ENCODE measurements around the gene C1QL4.

Gene C1QL4

DNA sequence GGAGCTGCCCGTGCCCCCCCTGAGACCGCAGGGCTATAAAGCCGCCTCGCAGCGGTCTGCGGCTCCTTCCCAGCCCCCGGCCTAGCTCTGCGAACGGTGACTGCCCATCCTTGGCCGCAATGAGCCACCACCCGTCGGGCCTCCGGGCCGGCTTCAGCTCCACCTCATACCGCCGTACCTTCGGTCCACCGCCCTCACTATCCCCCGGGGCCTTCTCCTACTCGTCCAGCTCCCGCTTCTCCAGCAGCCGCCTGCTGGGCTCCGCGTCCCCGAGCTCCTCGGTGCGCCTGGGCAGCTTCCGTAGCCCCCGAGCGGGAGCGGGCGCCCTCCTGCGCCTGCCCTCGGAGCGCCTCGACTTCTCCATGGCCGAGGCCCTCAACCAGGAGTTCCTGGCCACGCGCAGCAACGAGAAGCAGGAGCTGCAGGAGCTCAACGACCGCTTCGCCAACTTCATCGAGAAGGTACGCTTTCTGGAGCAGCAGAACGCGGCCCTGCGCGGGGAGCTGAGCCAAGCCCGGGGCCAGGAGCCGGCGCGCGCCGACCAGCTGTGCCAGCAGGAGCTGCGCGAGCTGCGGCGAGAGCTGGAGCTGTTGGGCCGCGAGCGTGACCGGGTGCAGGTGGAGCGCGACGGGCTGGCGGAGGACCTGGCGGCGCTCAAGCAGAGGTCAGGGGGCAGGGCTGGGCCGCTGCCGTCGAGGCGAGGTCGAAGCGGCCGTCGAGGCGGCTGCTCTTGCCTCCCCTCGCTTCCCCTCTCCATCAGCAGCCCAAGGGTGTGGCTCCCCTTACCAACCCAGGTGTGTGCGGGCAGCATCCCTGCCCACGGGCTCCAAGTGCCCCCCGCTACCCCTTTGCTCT is 41.7 kb downstream of the C1QL4 start, which contains the start of gene PRPH:
Gene PRPH, plus strand, starts transcription at position 66 of the 855 bp plus-strand sequence. Its CDS starts 54 bp downstream, at position 120.
- H3K9me2 ChIP-seq (replicated peaks; ENCODE audit: control insufficient read depth, low read length), result no peaks in the 10 kb centered on the region
- no peak within 1 kb of the TSS for H3K4me3 ChIP-seq (ENCODE audit: low read length)
- no peak within 1 kb of the TSS for H3K4me2 ChIP-seq (ENCODE audit: low read length)
- no peak within 1 kb of the TSS for H3K27ac ChIP-seq (ENCODE audit: low read depth, low read length)
- peaks cover 40% of the 10 kb centered on the region for H3K27me3 ChIP-seq (ENCODE audit: control insufficient read depth, low read length)
- H4K20me1 ChIP-seq (ENCODE audit: control insufficient read depth, insufficient read depth, low read depth, low read length), result no peaks in the 10 kb centered on the region
- H3K4me1 ChIP-seq (ENCODE audit: control insufficient read depth, low read length), result peaks cover 17% of the 10 kb centered on the region
- TF ChIP-seq, protein P1, sequence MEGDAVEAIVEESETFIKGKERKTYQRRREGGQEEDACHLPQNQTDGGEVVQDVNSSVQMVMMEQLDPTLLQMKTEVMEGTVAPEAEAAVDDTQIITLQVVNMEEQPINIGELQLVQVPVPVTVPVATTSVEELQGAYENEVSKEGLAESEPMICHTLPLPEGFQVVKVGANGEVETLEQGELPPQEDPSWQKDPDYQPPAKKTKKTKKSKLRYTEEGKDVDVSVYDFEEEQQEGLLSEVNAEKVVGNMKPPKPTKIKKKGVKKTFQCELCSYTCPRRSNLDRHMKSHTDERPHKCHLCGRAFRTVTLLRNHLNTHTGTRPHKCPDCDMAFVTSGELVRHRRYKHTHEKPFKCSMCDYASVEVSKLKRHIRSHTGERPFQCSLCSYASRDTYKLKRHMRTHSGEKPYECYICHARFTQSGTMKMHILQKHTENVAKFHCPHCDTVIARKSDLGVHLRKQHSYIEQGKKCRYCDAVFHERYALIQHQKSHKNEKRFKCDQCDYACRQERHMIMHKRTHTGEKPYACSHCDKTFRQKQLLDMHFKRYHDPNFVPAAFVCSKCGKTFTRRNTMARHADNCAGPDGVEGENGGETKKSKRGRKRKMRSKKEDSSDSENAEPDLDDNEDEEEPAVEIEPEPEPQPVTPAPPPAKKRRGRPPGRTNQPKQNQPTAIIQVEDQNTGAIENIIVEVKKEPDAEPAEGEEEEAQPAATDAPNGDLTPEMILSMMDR (IDR thresholded peaks at IDR 0.05; ENCODE audit: low read depth, low read length, poor library complexity, severe bottlenecking), result no peak
- TF ChIP-seq EZH2phosphoT487 (IDR thresholded peaks at IDR 0.05; ENCODE audit: borderline replicate concordance, low read length), result no peak
- no peaks in the 10 kb centered on the region for H3K79me2 ChIP-seq (ENCODE audit: control insufficient read depth, low read length)
- no peaks in the 10 kb centered on the region for H3F3A ChIP-seq (ENCODE audit: control insufficient read depth, insufficient read depth)
- no peaks in the 10 kb centered on the region for H3K9me3 ChIP-seq (ENCODE audit: control insufficient read depth, insufficient read depth, low read length)
- H3K36me3 ChIP-seq (ENCODE audit: control insufficient read depth, low read length), result no peaks in the 10 kb centered on the region

DNA sequence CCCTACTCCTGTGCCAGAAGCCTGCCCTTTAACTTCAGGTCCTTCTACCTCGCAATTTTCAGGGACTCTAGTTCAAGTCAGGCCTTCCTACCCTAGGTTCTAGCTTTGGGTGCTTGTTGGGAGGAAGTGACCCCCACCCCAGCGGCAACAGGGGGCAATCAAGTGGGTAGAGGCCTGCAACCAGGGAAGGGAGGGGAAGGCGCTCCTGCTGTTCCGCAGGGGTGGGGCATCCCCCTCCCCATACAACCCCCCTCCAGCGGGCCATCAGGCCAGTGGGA is 42.2 kb downstream of the C1QL4 start:
- Histone ChIP-seq H3K4me3 (ENCODE audit: low read length) (no peak overlapping the region), H3F3A (ENCODE audit: control insufficient read depth, insufficient read depth) (no peaks in the 10 kb centered on the region), H4K20me1 (ENCODE audit: control insufficient read depth, insufficient read depth, low read depth, low read length) (no peaks in the 10 kb centered on the region), H3K9me2 (replicated peaks; ENCODE audit: control insufficient read depth, low read length) (no peaks in the 10 kb centered on the region), H3K4me2 (ENCODE audit: low read length) (no peak overlapping the region), H3K36me3 (ENCODE audit: control insufficient read depth, low read length) (no peaks in the 10 kb centered on the region), H3K9me3 (ENCODE audit: control insufficient read depth, insufficient read depth, low read length) (no peaks in the 10 kb centered on the region), H3K79me2 (ENCODE audit: control insufficient read depth, low read length) (no peaks in the 10 kb centered on the region), H3K27ac (ENCODE audit: low read depth, low read length) (no peak overlapping the region), H3K4me1 (ENCODE audit: control insufficient read depth, low read length) (peaks cover 17% of the 10 kb centered on the region), H3K27me3 (ENCODE audit: control insufficient read depth, low read length) (peaks cover 40% of the 10 kb centered on the region)
- TF ChIP-seq EZH2phosphoT487 (IDR thresholded peaks at IDR 0.05; ENCODE audit: borderline replicate concordance, low read length), result no peak
- TF ChIP-seq, protein P1 (IDR thresholded peaks at IDR 0.05; ENCODE audit: low read depth, low read length, poor library complexity, severe bottlenecking), result no peak

GRCh38 chr12:49294086-49294803 is 42.7 kb downstream of the C1QL4 start:
- Histone ChIP-seq H3K9me3 (ENCODE audit: control insufficient read depth, insufficient read depth, low read length) (no peaks in the 10 kb centered on the region), H3K4me1 (ENCODE audit: control insufficient read depth, low read length) (peaks cover 17% of the 10 kb centered on the region), H3K36me3 (ENCODE audit: control insufficient read depth, low read length) (no peaks in the 10 kb centered on the region), H3K79me2 (ENCODE audit: control insufficient read depth, low read length) (no peaks in the 10 kb centered on the region), H3K27me3 (ENCODE audit: control insufficient read depth, low read length) (peaks cover 40% of the 10 kb centered on the region), H3K4me2 (ENCODE audit: low read length) (no peak overlapping the region), H3K9me2 (replicated peaks; ENCODE audit: control insufficient read depth, low read length) (no peaks in the 10 kb centered on the region), H3K4me3 (ENCODE audit: low read length) (no peak overlapping the region), H3F3A (ENCODE audit: control insufficient read depth, insufficient read depth) (no peaks in the 10 kb centered on the region), H4K20me1 (ENCODE audit: control insufficient read depth, insufficient read depth, low read depth, low read length) (no peaks in the 10 kb centered on the region), H3K27ac (ENCODE audit: low read depth, low read length) (no peak overlapping the region)
- TF ChIP-seq EZH2phosphoT487 (IDR thresholded peaks at IDR 0.05; ENCODE audit: borderline replicate concordance, low read length), result no peak
- TF ChIP-seq, protein P1 (IDR thresholded peaks at IDR 0.05; ENCODE audit: low read depth, low read length, poor library complexity, severe bottlenecking), result no peak
